ENCODE results near the gene RPL3. TPM values are rescaled to one million over a fixed set of nuclear protein-coding genes. Genes with fewer than 3 reads are reported as not detected.

RPL3 gene
- total and polyA plus RNA-seq, 2 of the 4 experiments (the other 2 are of a cell fraction) = 2,871 to 3,312 TPM

- DNase-seq = no peak
- H2AK9ac ChIP-seq (replicated peaks; ENCODE audit: low read depth, low read length, poor library complexity) = no peak overlapping the region
- no peak overlapping the region for H3K4me2 ChIP-seq (ENCODE audit: low read depth, low read length)
- no peak overlapping the region for H2BK15ac ChIP-seq (ENCODE audit: low read depth, low read length)
- ChIA-PET POLR2A (ENCODE audit: unreplicated experiment) (no interaction called here), CTCF (interaction anchor here (0.7 kb wide), 1 partner anchor 9 kb away, joined by 3 read pairs; no protein-coding TSS in a partner anchor)
- H3K9ac ChIP-seq (ENCODE audit: low read depth, low read length) = no peak overlapping the region
- no TSS peak for BruUV-seq (replicated peaks)
- no peaks in the 10 kb centered on the region for H3K36me3 ChIP-seq (ENCODE audit: control insufficient read depth, insufficient read depth, low read length)
- no peak overlapping the region for H3K14ac ChIP-seq (replicated peaks; ENCODE audit: low read depth, low read length)
- no peaks in the 10 kb centered on the region for H3K27me3 ChIP-seq (ENCODE audit: control insufficient read depth, insufficient read depth, low read length)
- no peak overlapping the region for H4K8ac ChIP-seq (ENCODE audit: low read depth in 2 of 2, low read length in 2 of 2)
- H3K9me3 ChIP-seq (ENCODE audit: control insufficient read depth, insufficient read depth, low read length) = no peaks in the 10 kb centered on the region
- dilution Hi-C loops (cut with HindIII; ENCODE audit: low sequenced_read_pairs, unreplicated experiment) (no loop called here), in situ Hi-C loops (cut with MboI; ENCODE audit: low sequenced_read_pairs) (no loop called here), intact Hi-C loops (cut with micrococcal nuclease) (no loop called here)
- peaks cover 17% of the 10 kb centered on the region for H3K9me1 ChIP-seq (ENCODE audit: insufficient read depth, low read length)
- H2AK5ac ChIP-seq (ENCODE audit: low read depth, low read length) = no peak overlapping the region
- no peak overlapping the region for H3K27ac ChIP-seq (ENCODE audit: insufficient read depth, low read length)
- peaks cover 12% of the 10 kb centered on the region for H4K20me1 ChIP-seq (ENCODE audit: insufficient read depth, low read length)
- H4K91ac ChIP-seq (ENCODE audit: insufficient read depth, low read depth, low read length) = no peak overlapping the region
- no peak overlapping the region for H3K56ac ChIP-seq (ENCODE audit: extremely low read depth, insufficient read depth, low read length)
- no peak overlapping the region for H4K5ac ChIP-seq (ENCODE audit: low read depth, low read length)
- peaks cover 9 to 26% of the 10 kb centered on the region in 2 experiments for H3K79me1 ChIP-seq (ENCODE audit: low read depth in 1 of 2, low read length in 2 of 2)
- no peak overlapping the region for H2AFZ ChIP-seq (replicated peaks; ENCODE audit: low read length, poor library complexity)
- no peak overlapping the region for H3K4me3 ChIP-seq (ENCODE audit: insufficient read depth, low read depth, low read length)
- TF ChIP-seq RCOR1 (IDR thresholded peaks at IDR 0.05; ENCODE audit: insufficient replicate concordance, low read length) (no peak), BHLHE40 (IDR thresholded peaks at IDR 0.05; ENCODE audit: low read depth, low read length) (no peak), CHD1 (IDR thresholded peaks at IDR 0.05; ENCODE audit: low read depth, low read length) (no peak), CEBPB (IDR thresholded peaks at IDR 0.05; ENCODE audit: low read depth, low read length) (no peak), SMC3 (IDR thresholded peaks at IDR 0.05; ENCODE audit: low read depth, low read length) (no peak), CTCF (conservative IDR thresholded peaks at IDR 0.05; ENCODE audit: low read depth, low read length) (no peak), POLR2A (IDR thresholded peaks at IDR 0.05; ENCODE audit: low read depth, low read length) (no peak), MAFK (IDR thresholded peaks at IDR 0.05; ENCODE audit: low read depth, low read length) (no peak), FOS (IDR thresholded peaks at IDR 0.05; ENCODE audit: low read depth, low read length) (no peak), RFX5 (IDR thresholded peaks at IDR 0.05; ENCODE audit: low read depth, low read length) (no peak), MAZ (IDR thresholded peaks at IDR 0.05; ENCODE audit: borderline replicate concordance, low read depth, low read length) (no peak), MXI1 (IDR thresholded peaks at IDR 0.05; ENCODE audit: borderline replicate concordance, low read depth, low read length) (no peak), USF2 (IDR thresholded peaks at IDR 0.05; ENCODE audit: low read depth, low read length) (no peak), ELK1 (IDR thresholded peaks at IDR 0.05; ENCODE audit: borderline replicate concordance, low read depth, low read length) (no peak), NFE2L2 (IDR thresholded peaks at IDR 0.05; ENCODE audit: low read depth, low read length) (no peak)
- 97% methylated on average over 5 of the region's 7 CpGs; no CpG with 5 or more reads in 1 of the 2 experiments for WGBS, 2 experiments (ENCODE audit: extremely low coverage in 2 of 2, insufficient read length in 1 of 2)
- H2BK20ac ChIP-seq (ENCODE audit: low read depth, low read length) = no peak overlapping the region
- H2BK5ac ChIP-seq (ENCODE audit: low read depth, low read length, poor library complexity, severe bottlenecking) = no peak overlapping the region
- H3K23ac ChIP-seq (ENCODE audit: low read depth, low read length) = no peak overlapping the region
- no peak overlapping the region for H3K4ac ChIP-seq (ENCODE audit: low read depth, low read length)
- no peak for ATAC-seq (ENCODE audit: low read depth)
- no peak overlapping the region for H3K18ac ChIP-seq (ENCODE audit: low read depth, low read length)
- H3K4me1 ChIP-seq (ENCODE audit: control insufficient read depth, insufficient read depth, low read length) = peaks cover 15% of the 10 kb centered on the region
- H2BK120ac ChIP-seq (ENCODE audit: low read depth, low read length) = no peak overlapping the region
Observed at GRCh38 chr22:39352306-39352891, 33.0 kb upstream of the RPL3 start.

Data from IMR-90 (cell line).